Measurements from ENCODE around the gene CTNNBIP1.

GRCh38 chr1:9807541-9807940 lies 102.5 kb downstream of the CTNNBIP1 start:
- TF ChIP-seq SUZ12 (IDR thresholded peaks at IDR 0.05; ENCODE audit: extremely low read depth, insufficient read depth, insufficient read length) (no peak), ZNF274 (IDR thresholded peaks at IDR 0.05; ENCODE audit: low read depth, low read length) (no peak)
